Retinal pigment epithelial cell (primary cell): ENCODE data around the gene DNAJC22.

Source experiments
- DNase-seq: peaks from one replicate; pipeline ENCODE4 v3.0.0-alpha.2; 2010; ENCODE audit warnings: low read depth
- H3K4me3 ChIP-seq: 2 replicates; pipeline ENCODE4 v1.5.1; 2011; ENCODE audit warnings: mild to moderate bottlenecking, low read length, control low read depth, moderate library complexity
- CTCF ChIP-seq: conservative IDR thresholded peaks from 2 replicates; pipeline ENCODE4 v1.5.1; 2011; ENCODE audit warnings: low read depth, low read length, control low read depth, inconsistent platforms

Gene DNAJC22

GRCh38 chr12:49397000-49397399, 50.3 kb downstream of the DNAJC22 start:
- no peak for TF ChIP-seq CTCF
- no peak overlapping the region for H3K4me3 ChIP-seq

GRCh38 chr12:49400304-49400703, 53.6 kb downstream of the DNAJC22 start:
- no peak overlapping the region for H3K4me3 ChIP-seq
- DNase-seq: no peak
- no peak for TF ChIP-seq CTCF

More at GRCh38 chr12:49397000-49397399, 50.3 kb downstream of the DNAJC22 start:
- no peak for DNase-seq
